GM18858 (cell line): Measurements from ENCODE around the gene EEPD1.

Source experiments
- ATAC-seq: cut with Tn5 transposase; IDR thresholded peaks from one replicate; pipeline ENCODE4 v1.9.1; 2021; ENCODE audit not compliant: unreplicated experiment

EEPD1 gene

DNA sequence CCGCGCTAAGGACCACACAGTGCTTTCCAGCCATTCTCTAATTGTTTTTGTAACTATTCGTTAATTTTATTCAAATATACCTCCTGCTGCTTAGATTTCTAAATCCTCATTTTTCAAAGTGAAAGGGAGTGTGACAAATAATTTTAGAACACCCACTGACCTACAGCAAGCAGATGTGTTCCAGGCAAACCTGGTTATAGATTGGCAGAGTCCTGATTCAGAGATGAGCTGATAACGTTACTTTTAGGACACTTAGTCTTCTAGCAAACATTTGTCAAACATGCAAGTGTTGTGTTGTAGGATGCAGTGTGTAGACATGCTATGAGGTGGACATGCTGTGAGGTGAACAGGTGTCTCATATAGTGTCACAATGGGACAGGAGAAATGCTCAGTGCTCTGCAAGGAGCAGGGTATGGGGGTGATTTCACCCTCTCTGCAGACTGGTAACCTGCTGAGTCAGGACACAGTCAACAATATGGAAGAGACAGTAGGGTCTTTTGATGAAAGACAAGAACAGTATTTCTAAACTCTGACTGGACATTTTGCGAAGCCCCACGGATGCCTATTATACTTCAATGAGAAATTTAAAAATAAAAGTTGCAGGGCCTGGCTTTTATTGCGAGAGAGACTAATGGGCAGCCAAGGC lies 144.4 kb downstream of the EEPD1 start:
- no peak for ATAC-seq

DNA sequence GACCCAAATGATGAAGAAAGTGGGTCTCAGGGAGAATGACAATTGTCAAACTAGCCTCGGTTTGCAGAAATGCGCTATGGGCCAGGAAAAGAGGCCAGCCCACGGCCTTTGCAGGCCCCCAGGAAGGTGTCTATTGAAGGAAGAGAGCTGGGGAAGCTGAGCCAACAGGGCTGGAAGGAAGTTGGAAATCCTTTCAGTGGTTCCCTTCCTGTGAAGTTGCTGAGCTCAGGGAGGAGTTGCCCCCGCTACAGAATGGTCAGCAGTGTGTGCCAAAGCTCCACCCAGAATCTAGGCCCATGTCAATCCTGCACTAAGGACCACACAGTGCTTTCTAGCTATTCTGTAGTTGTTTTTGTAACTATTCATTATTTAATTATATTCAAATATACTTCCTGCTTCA lies 145.1 kb downstream of the EEPD1 start:
- no peak for ATAC-seq

DNA sequence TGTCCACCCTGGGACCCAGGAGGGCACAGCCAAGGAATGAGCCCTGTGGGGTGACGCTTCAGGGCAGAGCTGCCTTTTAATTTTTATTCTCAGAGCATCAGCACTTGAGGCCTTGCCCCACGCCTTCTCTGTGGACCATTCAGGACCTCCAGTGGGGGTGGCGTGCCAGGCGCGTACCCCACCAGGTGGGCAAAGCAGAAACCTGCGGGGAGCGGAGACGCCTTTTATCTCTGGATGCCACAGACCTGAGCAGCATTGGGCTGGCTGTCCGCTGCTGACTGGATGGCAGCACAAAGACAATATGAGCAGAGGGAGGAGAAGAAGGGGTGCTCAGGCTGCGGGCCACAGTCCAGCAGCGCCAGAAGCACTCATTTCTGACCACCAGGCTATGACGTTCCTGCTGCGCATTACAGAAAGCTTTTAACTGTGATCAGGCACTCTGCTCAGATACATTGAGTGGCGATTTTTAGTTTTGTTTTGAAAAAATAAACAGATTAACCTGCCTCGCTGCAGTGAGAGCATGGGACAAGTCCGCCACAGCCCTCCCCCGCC lies 146.2 kb downstream of the EEPD1 start:
- ATAC-seq, result no peak

DNA sequence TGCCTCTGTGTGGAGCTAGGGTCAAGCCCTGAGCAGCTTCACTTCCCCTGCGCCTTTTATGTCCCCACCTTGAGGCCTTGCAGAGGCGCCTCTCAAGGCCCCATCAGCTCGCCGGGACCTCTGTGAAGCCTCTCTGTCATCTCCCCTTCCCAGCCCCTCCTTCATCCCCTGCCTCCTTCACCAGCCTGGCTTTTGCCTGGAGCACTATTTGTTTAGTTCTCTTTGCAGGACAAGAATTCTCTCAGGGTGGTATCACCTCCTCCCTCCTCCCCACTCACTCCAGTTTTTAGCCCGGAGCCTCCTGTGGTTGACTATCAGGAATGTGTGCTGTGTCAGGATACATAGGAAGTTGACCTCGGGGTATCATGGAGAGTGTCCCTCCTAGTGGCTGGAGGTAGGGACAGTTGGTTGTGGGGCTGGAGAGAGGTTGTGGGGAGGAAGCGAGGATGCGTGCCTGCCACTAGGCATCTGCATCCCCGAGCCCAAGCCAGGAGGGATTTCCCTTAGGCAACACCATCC lies 146.8 kb downstream of the EEPD1 start:
- no peak for ATAC-seq

DNA sequence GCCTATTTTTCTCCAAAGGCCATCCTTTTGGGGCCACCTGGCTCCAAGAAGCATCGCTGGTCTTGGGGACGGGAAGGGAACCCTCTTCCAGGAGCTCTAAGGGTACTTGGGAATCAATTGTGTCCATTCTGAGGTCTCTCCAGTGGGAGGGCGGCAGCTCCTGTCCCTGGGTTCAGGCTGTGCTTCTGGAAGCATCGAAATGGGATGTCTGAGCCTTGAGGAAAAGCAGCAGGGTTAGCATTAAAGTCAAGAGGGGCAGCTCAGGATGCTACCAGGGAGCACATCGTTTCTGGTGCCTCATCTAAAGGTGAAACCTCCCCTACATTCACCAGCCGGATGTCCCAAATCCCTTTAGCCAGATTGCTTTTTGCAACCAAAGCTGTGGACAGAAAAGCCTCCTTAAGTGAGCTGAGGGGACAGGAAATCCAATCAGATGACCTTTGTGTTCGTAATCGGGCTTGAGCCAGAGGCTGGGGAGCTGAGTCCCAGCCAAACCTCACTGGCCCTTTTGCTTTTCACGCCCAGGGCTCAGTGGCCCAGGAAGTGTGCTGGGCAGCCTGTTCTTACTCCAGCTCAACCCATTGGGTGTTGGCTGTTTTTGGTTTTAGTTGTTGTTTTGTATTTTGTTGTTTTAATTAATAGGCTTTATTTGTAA lies 147.8 kb downstream of the EEPD1 start:
- ATAC-seq, result no peak

DNA sequence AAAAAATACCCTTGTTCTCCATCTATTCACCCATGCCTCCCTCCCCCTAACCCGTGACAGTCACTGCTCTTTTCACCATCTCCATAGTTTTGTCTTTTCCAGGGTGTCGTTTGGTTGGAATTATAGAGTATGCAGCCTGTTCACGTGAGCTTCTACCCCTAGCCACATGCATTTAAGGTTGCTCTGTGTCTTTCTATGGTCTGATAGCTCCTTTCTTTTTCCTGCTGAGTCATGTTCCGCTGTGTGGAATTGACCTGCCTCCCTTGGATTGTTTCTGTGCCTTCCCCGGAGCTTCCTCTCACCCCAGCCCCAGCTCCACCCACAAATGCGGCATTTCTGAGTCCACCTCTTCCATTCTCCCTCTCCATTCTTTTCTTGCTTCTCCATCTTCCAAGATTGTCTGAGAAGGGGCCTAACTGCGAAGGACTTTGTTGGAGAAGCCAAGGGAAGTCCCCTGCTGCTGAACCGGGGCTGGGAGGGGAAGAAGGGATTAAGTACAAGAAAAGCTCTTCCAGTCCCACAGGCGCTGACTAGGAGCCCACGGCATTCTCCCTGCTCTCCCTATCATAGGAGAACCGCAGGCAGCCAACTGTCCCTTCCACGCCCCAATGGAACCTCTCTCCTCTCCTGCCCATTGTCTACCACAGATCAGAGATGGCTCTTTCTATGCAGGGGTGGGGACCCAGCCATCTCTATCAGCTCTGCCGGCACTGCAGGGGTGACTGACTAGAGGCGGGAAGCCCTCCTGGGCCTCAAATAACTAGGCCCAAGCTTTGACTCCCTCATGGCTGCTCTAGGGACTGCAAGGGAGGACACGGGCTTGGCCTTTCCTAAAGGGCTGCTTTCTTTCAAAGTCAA lies 149.1 kb downstream of the EEPD1 start:
- ATAC-seq, result no peak

DNA sequence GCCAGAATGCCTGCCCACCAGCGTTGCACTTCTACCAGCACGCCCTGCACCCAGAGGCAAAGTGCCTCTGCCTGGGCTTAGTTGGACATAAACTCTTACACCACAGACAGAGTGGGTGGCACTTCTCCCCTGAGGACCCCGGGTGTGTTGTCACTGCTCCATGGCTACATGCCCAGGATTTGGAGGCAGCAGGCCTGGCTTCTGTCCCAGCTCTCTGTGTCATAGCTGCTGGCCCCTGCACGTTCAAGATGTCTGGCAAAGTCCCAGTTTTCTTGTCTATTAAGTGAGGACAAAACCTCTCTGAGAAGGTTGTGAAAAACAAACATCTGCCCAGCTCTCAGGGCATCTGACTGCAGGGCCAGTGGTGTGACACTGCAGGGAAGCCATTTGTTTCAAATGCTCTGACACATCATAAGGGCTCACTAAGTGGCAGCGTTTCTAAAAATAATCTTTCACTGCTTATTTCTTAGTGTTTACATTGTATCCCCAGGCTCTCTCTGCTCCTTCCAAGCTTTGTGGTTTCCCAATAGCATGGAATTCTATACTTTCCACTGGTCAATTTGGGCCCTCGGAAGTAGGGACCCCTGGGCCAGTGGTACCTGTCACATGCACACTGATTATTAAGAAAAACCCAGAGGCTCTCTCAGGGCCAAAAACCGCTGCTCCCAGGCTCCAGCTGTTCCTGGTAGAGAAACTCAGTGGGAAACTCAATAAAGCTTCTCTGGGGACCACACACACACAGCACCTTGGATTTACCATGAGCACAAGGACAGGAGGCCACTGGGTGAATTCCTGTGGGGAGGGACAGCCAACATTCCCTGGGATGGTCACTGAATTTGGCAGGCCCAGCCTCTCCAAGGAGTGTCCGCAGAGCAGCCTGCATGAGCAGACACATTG lies 150.4 kb downstream of the EEPD1 start:
- no peak for ATAC-seq

DNA sequence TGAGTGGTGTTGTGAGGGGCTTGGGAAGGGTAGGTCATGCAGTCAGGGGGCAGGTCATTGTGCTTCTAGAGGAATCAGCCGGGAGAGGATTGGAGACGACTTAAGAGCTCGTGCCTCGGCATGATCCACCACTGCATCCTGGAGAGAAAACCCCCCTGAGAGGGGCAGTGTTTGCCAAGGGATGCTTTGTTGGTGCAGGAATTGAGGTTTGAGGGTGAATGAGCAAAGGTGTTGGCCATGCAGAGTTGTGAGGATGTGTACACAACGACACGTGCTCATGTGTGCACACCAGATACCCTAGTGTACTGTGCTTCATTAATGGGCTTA lies 151.0 kb downstream of the EEPD1 start:
- no peak for ATAC-seq

DNA sequence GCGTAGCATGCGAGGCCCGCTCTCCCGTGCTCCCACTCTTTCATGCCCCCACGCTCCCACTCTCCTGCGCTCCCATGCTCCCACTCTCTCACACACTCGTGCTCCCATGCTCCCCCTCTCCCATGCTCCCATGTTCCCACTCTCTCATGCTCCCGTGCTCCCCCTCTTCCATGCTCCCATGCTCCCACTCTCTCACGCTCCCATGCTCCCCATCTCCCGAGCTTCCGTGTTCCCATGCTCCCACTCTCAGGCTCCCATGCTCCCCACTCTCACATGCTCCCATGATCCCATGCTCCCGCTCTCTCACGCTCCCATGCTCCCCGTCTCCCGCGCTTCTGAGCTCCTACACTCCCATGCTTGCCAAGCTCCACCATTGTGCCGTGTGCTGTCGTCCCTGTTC lies 152.2 kb downstream of the EEPD1 start:
- no peak for ATAC-seq

DNA sequence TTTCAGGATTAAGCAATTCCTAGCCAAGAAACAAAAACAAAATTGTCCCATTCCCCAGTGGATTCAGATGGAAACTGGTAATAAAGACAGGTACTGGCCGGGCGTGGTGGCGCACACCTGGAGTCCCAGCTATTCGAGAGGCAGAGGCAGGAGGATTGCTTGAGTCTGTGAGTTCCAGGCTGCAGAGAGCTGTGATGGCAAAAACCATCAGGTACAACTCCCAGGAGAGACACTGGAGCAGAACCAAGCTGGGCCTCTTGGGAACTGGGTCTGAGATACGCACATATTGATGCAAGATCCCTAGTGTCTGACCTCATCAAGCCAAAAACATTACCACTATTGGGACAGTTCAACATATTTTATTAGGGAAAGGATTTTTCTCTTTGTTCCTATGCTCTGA lies 152.6 kb downstream of the EEPD1 start:
- no peak for ATAC-seq

DNA sequence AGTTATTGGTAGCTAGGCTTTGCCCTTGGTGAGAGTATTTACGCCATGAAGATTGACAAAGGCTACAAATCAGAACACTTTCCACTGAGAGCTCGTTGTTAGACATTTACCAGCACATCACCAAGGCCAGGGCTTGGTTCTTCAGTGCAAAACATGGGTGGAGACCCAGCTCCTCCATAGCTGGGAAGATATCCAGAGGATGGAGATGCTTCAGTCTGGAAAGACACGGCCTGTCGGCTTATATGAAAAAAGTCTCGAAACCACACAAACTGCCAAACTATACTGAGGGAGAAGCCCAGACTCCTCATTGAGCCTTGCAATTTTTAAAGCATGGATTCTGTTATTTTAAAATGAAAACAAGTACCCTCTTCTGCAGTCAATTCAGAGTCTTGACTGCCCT lies 153.2 kb downstream of the EEPD1 start:
- no peak for ATAC-seq

DNA sequence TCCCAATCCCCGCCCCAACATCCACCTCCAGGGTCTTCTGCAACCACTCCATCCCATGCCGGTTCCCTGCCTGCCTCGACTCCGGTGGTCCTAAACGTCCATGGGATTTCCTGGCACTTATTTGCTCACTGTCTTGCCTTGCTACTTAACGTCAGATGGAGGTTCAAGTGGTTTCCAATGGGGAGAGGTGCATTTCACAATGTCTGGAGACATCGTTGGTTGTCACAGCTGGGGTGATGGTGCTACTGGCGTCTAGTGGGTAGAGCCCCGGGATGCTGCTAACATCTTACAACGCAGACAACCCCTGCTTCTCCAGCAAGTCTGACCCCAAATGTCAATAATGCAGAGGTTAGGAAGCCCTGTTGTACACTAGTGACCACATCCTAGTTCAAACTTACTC lies 153.7 kb downstream of the EEPD1 start:
- no peak for ATAC-seq

DNA sequence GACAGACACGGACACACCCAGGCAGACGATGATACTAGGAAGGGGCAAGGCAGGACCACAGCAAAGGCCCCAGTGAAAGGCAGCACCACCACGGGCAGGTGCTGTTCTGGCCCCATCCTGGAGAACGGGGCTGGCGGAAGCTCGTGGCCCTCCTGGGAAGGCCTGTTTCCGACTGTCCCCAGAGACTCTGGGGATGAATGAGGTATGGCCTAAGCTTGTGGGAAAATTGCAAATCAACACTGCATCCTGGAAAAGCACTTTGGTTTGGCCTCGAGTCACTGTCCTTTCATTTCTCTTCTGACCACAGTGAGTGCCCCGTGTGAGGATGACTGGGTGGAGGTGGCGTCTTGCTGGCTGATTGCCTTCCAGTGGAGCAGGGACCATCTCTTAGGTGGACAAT lies 155.0 kb downstream of the EEPD1 start:
- ATAC-seq, result no peak

DNA sequence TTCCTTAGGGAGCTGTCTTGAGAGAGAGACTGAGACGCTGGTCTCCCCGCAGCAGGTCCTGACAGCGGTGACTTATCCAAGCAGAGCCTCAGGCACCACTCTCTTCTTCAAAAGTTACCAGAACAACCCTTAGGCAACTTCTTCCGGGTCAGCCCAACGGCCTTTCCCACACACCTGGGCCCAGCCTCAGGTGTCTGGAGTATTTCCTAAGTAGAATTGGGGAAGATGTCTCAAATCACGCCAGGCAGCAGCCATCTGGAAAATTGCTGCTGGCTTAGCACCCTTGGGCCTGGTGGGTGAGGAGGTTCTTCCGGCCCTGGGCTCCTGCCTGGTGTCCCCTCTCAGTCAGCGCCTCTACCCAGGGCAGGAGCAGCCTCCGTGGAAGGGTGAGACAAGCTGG lies 156.2 kb downstream of the EEPD1 start:
- no peak for ATAC-seq

DNA sequence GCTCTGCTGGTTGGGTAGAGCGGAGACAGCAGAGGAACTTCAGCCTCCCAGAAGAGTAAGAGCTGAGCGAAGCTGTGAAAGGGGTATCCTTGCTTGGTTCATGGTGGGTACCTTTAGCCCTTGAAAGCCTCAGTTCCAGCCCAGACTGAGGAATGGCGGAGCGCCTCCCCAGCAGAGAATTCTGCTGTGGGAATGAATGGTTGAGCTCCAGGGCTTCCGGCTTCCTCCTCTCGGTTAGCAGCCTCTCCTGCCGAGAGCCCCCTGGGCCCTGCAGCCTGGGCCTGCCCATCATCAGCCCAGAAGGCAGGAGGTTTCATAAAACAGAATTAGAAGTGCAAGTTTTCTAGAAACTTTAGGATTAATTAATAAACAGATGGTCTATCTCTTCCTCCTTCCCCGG lies 156.7 kb downstream of the EEPD1 start:
- ATAC-seq, result no peak

DNA sequence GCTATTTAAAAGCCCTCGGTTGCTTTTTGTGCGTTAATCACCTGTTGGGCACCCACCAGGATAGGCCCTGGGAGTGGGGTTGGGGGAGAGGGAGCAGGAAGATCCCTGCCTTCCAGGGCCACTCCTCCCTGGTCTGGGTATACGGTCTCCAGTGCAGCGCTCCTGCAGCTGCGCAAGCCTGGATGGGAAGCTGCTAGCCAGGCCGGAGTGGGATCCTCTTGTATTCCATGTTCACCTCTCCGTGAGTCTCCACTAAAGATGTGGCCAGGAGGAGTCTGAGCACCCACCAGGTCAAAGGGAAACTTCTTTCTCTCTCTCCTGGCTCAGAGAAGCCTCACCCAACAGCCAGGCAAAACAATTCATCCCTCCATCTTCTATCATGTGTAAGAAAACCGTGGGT lies 157.8 kb downstream of the EEPD1 start:
- ATAC-seq, result no peak

DNA sequence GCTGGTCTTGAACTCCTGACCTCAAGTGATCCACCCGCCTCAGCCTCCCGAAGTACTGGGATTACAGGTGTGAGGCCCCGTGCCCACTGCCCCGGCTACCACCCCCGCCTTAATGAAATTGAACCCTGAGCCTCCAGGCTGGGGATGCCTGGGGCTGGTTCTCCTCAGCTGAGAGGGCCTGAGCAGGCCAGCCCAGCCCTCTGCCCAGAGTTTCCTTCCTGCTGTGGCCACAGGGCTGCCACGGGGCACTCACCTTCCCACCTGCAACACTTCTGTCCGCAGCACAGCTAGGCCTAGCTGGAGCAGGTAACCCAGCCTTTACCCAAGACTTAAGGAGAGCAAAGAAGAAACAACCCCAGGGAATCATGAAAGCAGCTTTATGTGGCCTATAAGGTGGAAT lies 158.5 kb downstream of the EEPD1 start:
- no peak for ATAC-seq

DNA sequence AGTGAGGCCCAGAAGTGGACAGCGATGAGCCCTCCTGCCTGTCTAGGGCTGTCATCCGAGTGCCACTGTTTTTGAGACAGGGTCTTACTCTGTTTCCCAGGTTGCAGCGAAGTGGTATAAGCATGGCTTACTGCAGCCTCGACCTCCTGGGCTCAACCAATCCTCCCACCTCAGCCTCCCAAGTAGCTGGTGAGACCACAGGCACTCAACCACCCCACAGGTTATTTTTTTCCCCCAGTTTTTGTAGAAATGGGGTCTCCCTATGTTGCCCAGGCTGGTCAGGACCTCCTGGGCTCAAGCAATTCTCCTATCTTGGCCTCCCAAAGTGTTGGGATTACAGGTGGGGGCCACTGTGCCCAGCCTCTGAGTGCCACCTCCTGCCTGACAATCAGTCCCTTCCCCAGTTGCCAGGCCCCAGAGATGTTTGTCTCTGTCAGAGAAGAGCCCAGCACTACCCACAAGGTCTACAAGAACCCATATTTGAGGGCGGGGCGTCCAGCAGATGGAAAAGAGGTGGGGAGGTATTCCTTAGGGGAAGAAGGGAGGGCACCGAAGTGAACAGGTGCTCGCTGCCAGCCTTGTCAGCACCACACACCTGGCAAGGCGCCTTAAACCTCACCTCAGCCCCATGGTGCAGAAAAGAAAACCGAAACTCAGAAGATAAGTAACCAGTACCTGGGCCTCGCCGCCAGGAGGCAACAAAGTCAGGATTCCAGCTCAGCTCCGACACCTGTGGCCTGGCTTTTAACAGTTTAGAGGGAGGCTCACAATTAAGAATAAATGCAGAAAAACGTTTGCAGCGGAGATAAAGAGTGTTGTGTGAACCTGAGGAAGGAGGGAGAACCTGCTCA lies 159.2 kb downstream of the EEPD1 start:
- no peak for ATAC-seq

DNA sequence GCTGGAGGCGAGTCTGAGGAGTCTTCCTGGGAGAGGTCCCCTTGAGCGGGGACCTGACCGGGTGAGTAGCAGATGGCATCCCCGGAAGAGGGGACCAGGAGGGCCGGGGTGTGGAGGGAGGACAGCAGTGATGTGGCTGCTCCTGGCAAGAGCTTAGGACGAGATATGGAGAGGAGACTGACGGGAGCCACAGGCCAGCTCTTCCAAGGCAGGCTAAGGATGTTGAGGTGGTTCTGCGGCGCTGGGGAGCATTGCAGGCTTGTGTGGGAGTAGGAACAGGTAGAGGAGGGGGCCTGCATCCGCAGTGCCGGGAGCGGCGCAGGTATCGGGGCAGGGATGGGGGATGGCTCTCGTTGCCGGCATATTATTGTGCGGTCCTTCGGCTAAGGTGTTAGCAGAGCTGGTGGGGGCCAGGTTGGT lies 159.9 kb downstream of the EEPD1 start:
- no peak for ATAC-seq

DNA sequence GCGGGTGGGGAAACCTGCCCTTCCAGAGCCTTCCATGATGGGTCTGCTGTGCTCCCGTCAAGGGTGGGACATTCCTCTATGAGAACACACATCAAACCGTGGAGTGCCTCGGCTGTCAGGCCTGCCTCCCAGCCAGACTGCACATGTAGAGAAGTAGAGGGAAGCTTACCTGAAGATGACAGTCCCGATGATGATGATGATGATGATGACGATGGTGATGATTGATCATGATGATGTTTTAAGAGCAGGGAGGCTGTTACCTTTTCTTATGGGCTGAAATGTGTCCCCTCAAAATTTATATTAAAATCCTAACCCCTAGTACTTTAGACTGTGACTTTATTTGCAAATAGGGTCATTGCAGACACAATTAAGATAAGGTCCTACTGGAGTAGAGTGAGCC lies 160.6 kb downstream of the EEPD1 start:
- no peak for ATAC-seq
